GM12801 (cell line): ENCODE measurements around the gene SLX9.

Experiments
- TF ChIP-seq, protein P1 (sequence below): IDR thresholded peaks from one replicate; pipeline ENCODE4 v1.5.1; 2011; ENCODE audit warnings: control low read depth; ENCODE audit not compliant: insufficient read length; ENCODE audit errors: extremely low read depth

Gene SLX9, protein sequence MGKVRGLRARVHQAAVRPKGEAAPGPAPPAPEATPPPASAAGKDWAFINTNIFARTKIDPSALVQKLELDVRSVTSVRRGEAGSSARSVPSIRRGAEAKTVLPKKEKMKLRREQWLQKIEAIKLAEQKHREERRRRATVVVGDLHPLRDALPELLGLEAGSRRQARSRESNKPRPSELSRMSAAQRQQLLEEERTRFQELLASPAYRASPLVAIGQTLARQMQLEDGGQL

DNA sequence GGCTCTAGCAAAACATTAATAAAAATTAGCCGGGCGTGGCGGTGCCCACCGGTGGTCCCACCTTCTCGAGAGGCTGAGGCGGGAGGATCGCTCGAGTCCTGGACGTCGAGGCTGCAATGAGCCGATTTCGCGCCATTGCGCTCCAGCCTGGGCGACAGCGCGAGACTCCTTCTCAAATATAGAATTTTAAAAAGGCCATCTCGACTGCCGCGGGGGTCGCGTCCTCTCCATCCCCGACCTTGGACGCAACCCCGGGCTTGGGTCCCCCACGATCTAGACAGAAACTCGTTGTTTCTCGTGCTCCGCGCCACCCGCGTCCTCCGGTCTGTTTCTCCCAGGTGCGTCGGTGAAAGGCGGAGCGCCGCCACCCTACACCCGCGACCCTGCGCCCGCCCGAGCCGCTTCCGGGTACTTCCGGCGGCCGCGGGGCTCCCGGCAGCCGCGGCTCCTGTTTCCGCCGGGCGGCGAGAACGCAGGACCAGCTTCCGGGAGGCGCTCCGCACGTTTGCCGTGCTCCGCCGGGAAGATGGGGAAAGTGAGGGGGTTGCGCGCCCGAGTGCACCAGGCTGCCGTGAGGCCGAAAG is at the start of gene SLX9:
Gene SLX9 (plus strand): TSS at position 498 of the 584 bp plus-strand sequence. CDS start 29 bp downstream, at position 527.
- TF ChIP-seq, protein P1, sequence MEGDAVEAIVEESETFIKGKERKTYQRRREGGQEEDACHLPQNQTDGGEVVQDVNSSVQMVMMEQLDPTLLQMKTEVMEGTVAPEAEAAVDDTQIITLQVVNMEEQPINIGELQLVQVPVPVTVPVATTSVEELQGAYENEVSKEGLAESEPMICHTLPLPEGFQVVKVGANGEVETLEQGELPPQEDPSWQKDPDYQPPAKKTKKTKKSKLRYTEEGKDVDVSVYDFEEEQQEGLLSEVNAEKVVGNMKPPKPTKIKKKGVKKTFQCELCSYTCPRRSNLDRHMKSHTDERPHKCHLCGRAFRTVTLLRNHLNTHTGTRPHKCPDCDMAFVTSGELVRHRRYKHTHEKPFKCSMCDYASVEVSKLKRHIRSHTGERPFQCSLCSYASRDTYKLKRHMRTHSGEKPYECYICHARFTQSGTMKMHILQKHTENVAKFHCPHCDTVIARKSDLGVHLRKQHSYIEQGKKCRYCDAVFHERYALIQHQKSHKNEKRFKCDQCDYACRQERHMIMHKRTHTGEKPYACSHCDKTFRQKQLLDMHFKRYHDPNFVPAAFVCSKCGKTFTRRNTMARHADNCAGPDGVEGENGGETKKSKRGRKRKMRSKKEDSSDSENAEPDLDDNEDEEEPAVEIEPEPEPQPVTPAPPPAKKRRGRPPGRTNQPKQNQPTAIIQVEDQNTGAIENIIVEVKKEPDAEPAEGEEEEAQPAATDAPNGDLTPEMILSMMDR = no peak

DNA sequence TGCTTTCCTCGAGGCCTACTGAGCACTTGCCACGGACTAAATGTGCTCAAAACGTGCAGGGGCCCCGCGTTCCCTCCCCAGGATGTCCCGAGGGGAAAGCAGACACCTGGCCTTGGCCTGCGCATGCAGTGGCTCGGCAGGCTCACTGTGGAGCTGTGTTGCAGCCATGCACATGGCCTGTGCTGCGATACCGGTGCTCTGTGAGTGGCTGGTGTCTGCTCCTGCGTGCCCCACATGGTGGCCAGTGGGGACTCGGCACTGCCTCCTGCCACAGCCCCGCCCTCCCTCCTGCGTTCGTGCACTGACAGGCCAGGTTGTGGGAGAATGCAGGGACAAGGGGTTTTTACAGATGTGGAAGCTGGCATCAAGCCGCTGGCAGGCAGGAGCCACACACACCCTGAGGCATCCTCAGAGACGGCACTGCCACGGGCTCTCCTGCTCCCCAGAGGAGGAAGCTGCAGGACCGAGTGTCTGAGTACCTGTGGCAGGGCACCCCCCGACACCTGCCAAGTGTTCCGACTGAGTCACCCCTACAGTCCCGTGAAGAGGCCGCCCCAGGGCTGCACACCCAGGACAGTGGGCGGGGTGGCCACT is 49.4 kb upstream of the SLX9 start:
- TF ChIP-seq, protein P1 = no peak

DNA sequence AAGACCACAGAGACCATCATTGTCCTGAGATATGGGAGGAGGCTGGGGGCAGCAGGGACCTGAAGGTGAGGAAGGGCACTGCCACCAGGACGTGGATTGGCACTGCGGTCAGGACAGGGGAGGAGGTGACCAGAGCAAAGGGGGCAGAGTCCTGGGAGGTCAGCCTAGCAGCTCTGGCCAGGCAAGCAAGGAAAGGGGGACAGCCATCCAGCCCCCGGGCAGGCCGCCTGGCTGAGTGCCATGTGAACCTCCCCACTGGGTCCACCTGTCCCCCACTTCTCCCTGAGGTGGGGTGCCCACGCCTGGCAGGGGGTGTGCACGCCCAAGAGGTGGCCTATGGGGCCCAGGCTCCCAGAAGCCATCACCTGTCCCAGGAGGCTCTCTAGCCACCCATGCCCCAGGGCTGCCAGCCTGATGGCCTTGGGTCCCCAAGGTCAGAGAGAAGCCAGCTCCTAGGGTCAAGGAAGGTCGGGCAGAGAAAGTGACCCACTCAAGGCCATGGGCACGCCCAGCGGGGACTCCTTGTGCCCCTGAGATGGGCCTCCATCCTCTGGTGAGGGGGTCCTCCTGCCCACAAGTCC is 48.8 kb upstream of the SLX9 start:
- TF ChIP-seq, protein P1 = no peak

DNA sequence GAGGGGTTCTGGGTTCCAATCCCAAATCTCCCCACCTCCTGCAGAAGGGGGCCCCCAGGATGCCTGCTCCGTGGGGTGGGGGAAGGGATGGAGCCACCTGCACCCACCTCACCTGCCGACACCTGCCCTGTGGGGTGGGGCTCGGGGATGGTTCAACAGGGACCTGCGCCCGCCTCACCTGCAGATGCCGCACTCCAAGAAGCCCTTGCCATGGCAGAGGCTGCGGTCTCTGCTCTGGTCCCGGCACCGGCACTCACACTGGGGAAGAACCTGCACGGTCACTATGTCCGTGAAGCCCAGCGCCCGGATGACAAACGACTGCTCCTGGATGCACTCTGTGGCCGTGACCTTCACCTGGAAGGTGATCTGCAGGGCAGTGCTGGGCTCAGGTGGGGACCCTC is 48.2 kb upstream of the SLX9 start:
- TF ChIP-seq, protein P1 = no peak

DNA sequence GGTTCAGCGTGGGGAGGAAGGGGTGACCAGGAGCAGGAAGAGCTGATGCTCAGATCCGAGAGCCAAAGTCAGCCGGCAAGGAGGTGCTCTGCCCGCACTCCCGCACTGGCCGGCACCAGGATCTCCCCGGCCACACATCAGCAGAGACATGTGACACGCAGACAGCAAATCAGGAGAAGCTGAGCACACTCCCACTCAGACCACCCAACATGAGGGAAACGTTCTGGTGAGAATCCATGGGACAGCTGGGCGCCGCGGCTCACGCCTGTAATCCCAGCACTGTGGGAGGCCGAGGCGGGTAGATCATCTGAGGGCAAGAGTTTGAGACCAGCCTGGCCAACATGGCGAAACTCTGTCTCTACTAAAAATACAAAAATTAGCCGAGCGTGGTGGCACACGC is 47.7 kb upstream of the SLX9 start:
- TF ChIP-seq, protein P1 = no peak

DNA sequence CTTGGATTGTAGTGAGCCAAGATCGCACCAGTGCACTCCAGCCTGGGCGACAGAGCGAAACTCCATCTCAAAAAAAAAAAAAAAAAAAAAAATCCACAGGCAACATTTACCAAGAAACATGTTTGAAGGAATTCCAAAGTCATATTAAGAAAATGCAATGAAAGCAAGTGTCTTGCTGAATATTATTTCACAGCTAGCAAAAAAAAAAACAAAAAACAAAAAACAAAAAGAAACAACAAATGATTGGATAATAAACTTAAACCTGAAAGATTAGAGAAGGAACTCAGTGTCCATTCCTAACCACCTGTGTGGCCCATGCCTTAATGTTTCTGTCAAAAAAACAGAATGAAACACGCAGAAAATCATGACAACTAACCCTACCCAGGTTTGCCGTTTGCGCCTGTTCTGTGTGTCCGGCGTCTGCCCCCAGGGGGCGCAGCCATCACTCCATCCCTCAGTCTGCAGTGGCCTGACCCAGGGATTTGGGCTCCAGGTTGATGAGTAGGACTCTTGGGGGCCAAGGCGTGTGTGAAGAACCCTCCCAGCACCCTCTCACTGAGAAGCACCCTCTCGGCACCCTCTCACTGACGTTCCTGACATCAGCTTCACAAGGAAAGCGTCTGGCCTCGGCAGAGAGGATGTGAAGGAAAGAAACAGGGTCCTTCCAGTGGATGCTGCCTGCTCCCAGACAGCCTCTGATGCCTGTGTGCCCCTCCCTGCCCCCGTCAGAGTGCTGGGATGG is 47.1 kb upstream of the SLX9 start:
- TF ChIP-seq, protein P1 = peak; percentile 64

DNA sequence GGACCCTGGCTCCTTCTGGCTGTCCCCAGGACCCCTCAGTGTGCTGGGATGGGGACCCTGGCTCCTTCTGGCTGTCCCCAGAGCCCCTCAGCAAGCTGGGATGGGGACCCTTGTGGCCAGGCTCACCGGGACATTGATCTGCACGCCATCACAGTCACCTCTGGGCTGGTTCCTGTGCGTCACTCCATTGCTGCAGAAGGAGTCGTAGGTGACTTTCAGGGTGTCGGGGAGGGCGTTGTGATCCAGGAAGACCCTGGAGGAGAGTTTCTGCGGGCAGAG is 46.6 kb upstream of the SLX9 start:
- TF ChIP-seq, protein P1 = no peak
